ENCODE data around the gene SERHL2. TPM values are rescaled to one million over a fixed set of nuclear protein-coding genes. Genes with fewer than 3 reads are reported as not detected.

Gene SERHL2
- total and polyA plus RNA-seq, 2 donors (not counting 3 experiments of a cell fraction or from before 2014, with no cell fraction given) = 0.80 to 2.0 TPM

DNA sequence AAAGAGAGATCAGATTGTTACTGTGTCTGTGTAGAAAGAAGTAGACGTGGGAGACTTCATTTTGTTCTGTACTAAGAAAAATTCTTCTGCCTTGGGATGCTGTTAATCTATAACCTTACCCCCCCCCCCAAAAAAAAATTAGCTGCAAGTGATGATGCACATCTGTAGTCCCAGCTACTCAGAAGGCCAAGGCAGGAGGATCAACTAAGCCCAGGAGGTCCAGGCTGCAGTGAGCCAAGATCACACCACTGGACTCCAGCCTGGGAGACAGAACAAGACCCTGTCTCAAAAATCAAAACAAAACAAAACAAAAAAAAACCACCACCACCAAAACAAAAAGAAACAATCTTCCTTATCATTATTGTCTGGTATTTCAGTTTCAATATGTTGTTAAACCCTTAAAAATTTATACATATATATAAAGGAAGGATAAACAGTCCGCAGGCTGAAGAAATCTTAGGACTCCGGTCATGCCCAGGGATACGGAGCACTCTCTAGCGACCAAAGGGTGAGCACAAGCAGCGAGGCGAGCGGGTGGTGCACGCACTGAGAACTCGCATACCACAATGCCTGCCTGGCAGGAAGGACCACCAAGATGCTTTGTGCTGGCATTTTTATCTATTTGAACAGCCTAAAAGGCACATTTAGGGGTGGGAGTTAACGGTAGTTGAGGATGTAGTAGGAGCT lies 54.5 kb downstream of the SERHL2 start:
- H2AFZ ChIP-seq (ENCODE audit: low read depth, low read length) = no peak overlapping the region
- peaks cover 26% of the 10 kb centered on the region for H3K4me1 ChIP-seq (ENCODE audit: control insufficient read depth, extremely low read depth, insufficient read depth, low read length)
- no peaks in the 10 kb centered on the region for H3K27me3 ChIP-seq (ENCODE audit: control insufficient read depth in 2 of 2, insufficient read depth in 2 of 2, low read length in 2 of 2)
- H3K36me3 ChIP-seq (ENCODE audit: control insufficient read depth in 2 of 2, extremely low read depth in 1 of 2, insufficient read depth in 2 of 2, low read length in 2 of 2) = peaks cover 0 to 4% of the 10 kb centered on the region in 2 experiments
- FAIRE-seq = no peak
- intact Hi-C loops (cut with micrococcal nuclease) (no loop called here), dilution Hi-C loops (cut with MboI; ENCODE audit: extremely low pct_ligation_motif_present, low sequenced_read_pairs) (no loop called here)
- H3K9me3 ChIP-seq (replicated peaks; ENCODE audit: control insufficient read depth, insufficient read depth, low read length) = no peaks in the 10 kb centered on the region
- POLR2A ChIA-PET = interaction anchor here (1.0 kb wide), 1 partner anchor 42 kb away, joined by 9 read pairs; no protein-coding TSS in a partner anchor
- BruUV-seq (replicated peaks) = no TSS peak
- H3K9me1 ChIP-seq (replicated peaks; ENCODE audit: control insufficient read depth, extremely low read depth, insufficient read depth, low read length) = no peaks in the 10 kb centered on the region
- CTCF ChIA-PET = interaction anchor here (0.9 to 1.2 kb wide), 2 partner anchors 9 to 23 kb away, joined by 5 to 6 read pairs; no protein-coding TSS in a partner anchor
- no peak overlapping the region for H3K9ac ChIP-seq (replicated peaks; ENCODE audit: extremely low read depth, insufficient read depth, low read length)
- TF ChIP-seq POLR2A (IDR thresholded peaks at IDR 0.05; ENCODE audit: low read depth, low read length) (no peak), MYC (IDR thresholded peaks at IDR 0.05; ENCODE audit: low read depth, low read length) (no peak), FOS (IDR thresholded peaks at IDR 0.05; ENCODE audit: borderline replicate concordance, insufficient read depth, low read length) (no peak), POLR2AphosphoS5 (IDR thresholded peaks at IDR 0.05; ENCODE audit: insufficient read depth, low read depth, low read length) (no peak), GATA2 (IDR thresholded peaks at IDR 0.05; ENCODE audit: insufficient read depth, insufficient read length, low read depth, low read length) (no peak), EZH2 (IDR thresholded peaks at IDR 0.05; ENCODE audit: borderline replicate concordance, low read depth, low read length, severe bottlenecking) (no peak), JUN (IDR thresholded peaks at IDR 0.05; ENCODE audit: borderline replicate concordance, insufficient read depth, insufficient read length, low read depth) (no peak)
- TF ChIP-seq, protein P1, sequence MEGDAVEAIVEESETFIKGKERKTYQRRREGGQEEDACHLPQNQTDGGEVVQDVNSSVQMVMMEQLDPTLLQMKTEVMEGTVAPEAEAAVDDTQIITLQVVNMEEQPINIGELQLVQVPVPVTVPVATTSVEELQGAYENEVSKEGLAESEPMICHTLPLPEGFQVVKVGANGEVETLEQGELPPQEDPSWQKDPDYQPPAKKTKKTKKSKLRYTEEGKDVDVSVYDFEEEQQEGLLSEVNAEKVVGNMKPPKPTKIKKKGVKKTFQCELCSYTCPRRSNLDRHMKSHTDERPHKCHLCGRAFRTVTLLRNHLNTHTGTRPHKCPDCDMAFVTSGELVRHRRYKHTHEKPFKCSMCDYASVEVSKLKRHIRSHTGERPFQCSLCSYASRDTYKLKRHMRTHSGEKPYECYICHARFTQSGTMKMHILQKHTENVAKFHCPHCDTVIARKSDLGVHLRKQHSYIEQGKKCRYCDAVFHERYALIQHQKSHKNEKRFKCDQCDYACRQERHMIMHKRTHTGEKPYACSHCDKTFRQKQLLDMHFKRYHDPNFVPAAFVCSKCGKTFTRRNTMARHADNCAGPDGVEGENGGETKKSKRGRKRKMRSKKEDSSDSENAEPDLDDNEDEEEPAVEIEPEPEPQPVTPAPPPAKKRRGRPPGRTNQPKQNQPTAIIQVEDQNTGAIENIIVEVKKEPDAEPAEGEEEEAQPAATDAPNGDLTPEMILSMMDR (IDR thresholded peaks at IDR 0.05; ENCODE audit: extremely low read depth in 1 of 2, insufficient read depth in 1 of 2, low read depth in 1 of 2, low read length in 2 of 2) = no peak
- TF ChIP-seq, protein P2, sequence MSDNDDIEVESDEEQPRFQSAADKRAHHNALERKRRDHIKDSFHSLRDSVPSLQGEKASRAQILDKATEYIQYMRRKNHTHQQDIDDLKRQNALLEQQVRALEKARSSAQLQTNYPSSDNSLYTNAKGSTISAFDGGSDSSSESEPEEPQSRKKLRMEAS (IDR thresholded peaks at IDR 0.05; ENCODE audit: insufficient read depth, insufficient read length) = no peak
- H3K4me3 ChIP-seq (replicated peaks in 1 of 3; ENCODE audit: insufficient read depth in 1 of 3, low read depth in 1 of 3, low read length in 3 of 3) = no peak overlapping the region
- peaks cover 88% of the 10 kb centered on the region for H3K79me2 ChIP-seq (ENCODE audit: control insufficient read depth, insufficient read depth, low read length)
- no peaks in the 10 kb centered on the region for H4K20me1 ChIP-seq (replicated peaks; ENCODE audit: control insufficient read depth, extremely low read depth, insufficient read depth, low read length)
- H3K27ac ChIP-seq (ENCODE audit: insufficient read depth, low read depth, low read length) = peak overlapping the region; percentile 1
- DNase-seq (ENCODE audit: low read depth, low spot score) = no peak
- H3K4me2 ChIP-seq (ENCODE audit: insufficient read depth, low read length) = no peak overlapping the region

Data from endothelial cell of umbilical vein (primary cell).